ENCODE data around the gene ASB18.

Gene ASB18

GRCh38 chr2:236167297-236168109, 96.7 kb downstream of the ASB18 start:
- DNase-seq: peak; percentile 28 to 36
- TF ChIP-seq POLR2A (IDR thresholded peaks at IDR 0.05; ENCODE audit: low read length) (no peak), GATA1 (IDR thresholded peaks at IDR 0.05; ENCODE audit: low read depth, low read length) (no peak)

DNA sequence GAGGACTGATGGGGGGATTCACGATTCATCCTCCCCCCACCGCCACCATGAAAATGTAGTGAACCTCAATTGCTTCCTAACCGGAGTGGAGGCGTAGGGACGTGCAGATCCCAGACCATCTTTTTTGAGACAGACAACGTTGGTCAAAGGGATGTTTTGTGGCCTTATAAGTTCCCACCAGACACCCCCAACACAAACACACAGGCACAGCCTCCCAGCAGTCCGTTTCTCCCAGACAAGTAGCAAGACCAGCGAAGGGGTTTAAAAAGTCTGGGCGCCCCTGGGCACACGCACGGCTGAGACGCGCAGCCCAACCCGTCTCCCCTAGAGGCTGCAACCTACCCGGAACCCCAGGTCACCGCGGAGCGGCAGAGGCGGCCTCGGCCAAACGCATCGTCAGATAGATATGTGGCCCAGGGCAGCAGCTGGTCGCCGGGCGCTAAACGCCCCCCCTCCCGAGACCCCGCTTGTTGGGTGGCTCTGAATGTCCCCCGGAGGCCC, 97.4 kb downstream of the ASB18 start:
- no peak for DNase-seq
- TF ChIP-seq GATA1 (IDR thresholded peaks at IDR 0.05; ENCODE audit: low read depth, low read length) (no peak), POLR2A (IDR thresholded peaks at IDR 0.05; ENCODE audit: low read length) (no peak)

DNA sequence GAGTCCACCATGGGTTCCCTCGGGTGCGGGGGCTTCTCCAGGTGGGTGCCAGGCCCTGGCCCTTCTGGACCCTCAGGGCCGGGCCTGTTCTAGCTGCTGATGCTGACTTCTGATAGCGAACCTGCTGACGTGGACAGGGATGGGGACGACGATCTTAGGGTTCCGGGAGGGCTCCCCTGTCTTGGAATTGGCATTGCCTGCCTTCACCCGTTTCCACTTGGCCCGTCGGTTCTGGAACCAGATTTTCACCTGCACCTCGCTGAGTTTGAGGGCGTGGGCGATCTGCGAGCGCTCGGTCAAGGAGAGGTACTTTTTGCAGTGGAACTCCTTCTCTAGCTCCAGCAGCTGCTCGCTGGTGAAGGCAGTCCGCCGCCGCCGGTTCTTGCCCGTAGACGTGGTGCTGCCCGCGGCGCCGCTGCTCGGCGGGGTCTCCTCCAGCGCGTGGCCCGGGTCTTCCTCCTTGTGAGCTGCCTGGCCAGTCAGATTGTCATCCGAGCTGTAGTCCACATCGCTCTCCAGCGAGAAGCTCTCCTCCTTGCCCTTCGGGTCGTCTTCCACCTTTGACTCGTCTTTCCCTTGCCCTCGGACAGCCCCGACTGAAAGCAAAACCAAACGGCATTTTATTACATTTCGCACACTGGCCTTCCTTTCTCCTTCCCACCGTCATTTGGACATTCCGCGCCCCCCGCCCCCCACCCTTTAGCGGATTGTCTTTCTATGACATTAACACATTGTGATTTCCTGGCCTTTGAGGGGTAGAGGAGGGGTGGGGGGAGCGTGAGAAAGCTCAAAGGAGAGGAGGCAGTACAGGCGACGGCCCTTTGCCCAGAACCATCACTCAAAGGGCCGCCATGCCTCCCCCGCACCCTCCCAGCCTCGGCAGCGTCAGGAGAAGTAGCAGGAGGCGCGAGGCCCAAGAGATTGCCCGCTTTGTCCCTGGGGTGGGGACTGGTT, 98.1 kb downstream of the ASB18 start:
- DNase-seq: no peak
- TF ChIP-seq POLR2A (IDR thresholded peaks at IDR 0.05; ENCODE audit: low read length): no peak
- TF ChIP-seq GATA1 (IDR thresholded peaks at IDR 0.05; ENCODE audit: low read depth, low read length): no peak

DNA sequence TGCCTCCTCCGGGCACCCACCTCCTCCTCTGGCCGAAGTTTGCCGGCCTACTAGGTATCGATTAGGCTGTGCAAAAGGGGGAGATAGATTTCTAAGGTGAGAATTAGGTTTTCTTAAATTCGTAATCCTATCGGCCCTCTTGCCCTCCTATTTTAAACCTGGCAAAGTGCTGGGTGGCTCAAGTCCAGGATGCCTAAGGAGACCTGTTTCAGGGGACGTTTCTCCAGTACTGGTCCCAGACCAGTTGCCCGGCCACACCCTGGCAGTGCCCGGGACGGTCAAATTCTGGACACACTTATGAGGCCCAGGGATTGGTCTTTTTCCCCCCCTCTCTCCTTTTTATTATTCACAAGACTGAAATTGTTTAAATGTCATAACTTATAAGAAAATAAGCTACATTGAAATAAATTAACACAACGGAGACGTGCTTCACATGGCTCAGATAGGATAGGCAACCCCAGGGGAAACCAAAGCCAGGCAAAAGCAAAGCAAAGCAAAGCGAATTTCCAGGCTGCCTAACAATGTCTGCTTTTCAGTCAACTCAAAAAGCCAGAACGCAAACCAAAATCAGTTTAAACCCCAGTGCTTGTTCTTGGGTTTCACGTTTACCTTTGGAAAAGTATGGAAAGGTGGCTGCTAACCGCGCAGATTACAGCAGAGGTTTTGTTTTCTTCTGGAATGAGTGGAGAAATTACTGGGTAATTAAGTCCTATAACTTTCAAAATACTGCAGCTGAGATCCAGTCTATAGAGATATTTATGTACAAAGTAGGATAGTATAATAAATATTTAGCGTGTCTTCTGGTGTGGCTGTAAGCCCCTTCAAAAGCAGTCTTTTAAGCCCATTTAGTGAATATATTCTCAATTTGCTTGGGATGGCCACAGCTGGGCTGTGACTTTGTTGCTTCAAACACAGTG, 99.0 kb downstream of the ASB18 start:
- DNase-seq: no peak

GRCh38 chr2:236164201-236164924, 99.8 kb downstream of the ASB18 start:
- DNase-seq: no peak
- TF ChIP-seq GATA1 (IDR thresholded peaks at IDR 0.05; ENCODE audit: low read depth, low read length) (no peak), POLR2A (IDR thresholded peaks at IDR 0.05; ENCODE audit: low read length) (no peak)

More for the DNA sequence above, 99.0 kb downstream of the ASB18 start:
- no peak for TF ChIP-seq POLR2A (IDR thresholded peaks at IDR 0.05; ENCODE audit: low read length)
- TF ChIP-seq GATA1 (IDR thresholded peaks at IDR 0.05; ENCODE audit: low read depth, low read length): no peak

DNA sequence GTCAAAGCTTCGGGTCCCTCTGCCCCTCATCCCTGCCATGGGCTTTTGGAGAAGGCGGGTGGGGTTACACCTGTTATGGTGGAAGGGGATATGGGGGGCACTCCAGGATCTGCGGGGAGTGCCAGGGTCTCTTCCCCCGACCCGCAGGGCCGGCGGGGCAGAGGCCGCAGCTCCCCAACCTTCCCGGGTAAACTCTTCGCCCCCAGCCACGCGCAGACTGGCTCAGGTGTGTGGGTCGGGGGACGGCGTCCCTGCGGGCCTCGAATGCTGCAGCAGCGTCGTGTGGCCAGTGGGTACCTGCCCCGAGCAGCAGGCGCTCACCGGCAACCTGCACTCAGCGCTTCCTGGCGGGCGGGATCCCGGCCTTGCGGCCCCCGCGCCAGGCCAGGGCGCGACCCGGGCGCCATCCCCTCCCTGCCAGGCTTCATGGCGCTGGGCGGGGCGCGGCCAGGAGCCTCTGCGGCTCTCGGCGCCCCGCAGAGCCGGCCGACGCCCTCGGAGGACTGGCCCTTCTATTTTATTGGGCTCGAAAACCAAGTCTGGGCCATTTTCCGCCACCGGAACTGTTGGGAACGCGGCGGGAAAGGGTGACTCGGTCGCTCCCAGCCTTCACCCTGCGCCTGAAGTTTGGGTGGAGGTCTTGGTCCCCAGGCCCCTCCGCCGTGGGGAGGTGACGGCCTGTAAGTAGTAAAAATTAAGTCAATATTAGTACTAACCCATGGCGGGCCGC, 100.6 kb downstream of the ASB18 start:
- TF ChIP-seq POLR2A (IDR thresholded peaks at IDR 0.05; ENCODE audit: low read length) (no peak), GATA1 (IDR thresholded peaks at IDR 0.05; ENCODE audit: low read depth, low read length) (no peak)
- DNase-seq: no peak

GRCh38 chr2:236162882-236163470, 101.2 kb downstream of the ASB18 start:
- no peak for TF ChIP-seq GATA1 (IDR thresholded peaks at IDR 0.05; ENCODE audit: low read depth, low read length)
- TF ChIP-seq POLR2A (IDR thresholded peaks at IDR 0.05; ENCODE audit: low read length): no peak
- DNase-seq: no peak

GRCh38 chr2:236162031-236162845, 102.0 kb downstream of the ASB18 start:
- TF ChIP-seq GATA1 (IDR thresholded peaks at IDR 0.05; ENCODE audit: low read depth, low read length) (no peak), POLR2A (IDR thresholded peaks at IDR 0.05; ENCODE audit: low read length) (no peak)
- no peak for DNase-seq

- DNase-seq: no peak
- TF ChIP-seq GATA1 (IDR thresholded peaks at IDR 0.05; ENCODE audit: low read depth, low read length): no peak
These were observed 102.7 kb downstream of the ASB18 start for GRCh38 chr2:236161531-236161930.

DNA sequence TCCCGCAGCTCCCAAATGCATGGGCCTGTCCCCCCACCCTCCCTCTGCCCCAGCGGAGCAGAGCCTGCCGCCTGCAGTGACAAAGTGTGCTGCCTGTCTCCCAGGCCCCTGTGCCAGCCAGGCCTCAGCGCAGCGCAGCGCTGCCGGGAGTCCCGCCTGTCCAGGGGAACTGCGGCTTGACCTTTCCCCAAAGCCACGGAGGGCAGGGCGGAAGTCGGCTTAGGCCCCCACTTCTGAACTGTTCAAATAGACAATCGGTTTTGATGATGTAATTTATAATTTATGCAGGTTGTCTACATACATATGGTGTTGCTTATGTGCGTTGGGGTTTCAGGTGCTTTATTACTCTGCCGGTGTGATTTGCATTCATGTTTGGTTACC, 103.1 kb downstream of the ASB18 start:
- DNase-seq: no peak

More for the DNA sequence above, 103.1 kb downstream of the ASB18 start:
- TF ChIP-seq GATA1 (IDR thresholded peaks at IDR 0.05; ENCODE audit: low read depth, low read length) (no peak), POLR2A (IDR thresholded peaks at IDR 0.05; ENCODE audit: low read length) (no peak)

All from erythroblast (primary cell).